GM21528 (cell line): ENCODE data around the gene SNAPC2.
"Not testable (repeated sequence)": the region's sequence is repeated elsewhere in the genome, so short reads cannot be mapped to it uniquely, and the experiment has no call there.

Source experiments
- ATAC-seq: cut with Tn5 transposase; IDR thresholded peaks from one replicate; pipeline ENCODE4 v1.9.1; 2021; ENCODE audit warnings: mild to moderate bottlenecking, moderate library complexity; ENCODE audit not compliant: unreplicated experiment, low FRiP score

Gene SNAPC2

DNA sequence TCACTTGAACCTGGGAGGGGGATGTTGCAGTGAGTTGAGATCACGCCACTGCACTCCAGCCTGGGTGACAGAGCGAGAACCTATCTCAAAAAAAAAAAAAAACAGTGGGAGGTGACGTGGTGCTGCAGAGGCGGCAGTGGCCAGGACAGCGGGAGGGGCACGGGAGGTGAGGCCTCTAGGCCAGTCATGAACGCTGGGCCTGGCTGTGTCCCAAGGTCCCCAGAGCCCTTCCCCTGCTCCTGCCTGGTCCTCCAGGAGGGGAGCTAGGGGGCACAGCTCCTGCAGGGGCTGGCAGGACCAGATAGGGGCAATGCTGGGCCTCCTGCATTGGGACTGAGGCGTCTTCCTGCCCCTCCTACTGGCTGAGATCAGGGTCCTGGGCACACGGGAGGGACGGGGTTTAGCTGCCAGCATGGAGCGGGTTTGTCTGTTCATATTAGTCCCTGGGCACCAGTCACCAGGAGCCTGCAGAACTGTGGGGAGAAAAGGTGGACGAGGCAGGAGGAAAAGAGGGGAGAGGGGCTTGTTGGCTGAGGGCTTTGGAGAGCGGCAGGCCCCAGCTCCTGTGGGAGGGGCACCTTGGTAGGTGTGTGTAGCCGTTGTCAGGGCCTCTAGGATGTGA lies 11.9 kb upstream of the SNAPC2 start:
- no peak for ATAC-seq

GRCh38 chr19:7908742-7909461 lies 11.2 kb upstream of the SNAPC2 start:
- ATAC-seq, result no peak

DNA sequence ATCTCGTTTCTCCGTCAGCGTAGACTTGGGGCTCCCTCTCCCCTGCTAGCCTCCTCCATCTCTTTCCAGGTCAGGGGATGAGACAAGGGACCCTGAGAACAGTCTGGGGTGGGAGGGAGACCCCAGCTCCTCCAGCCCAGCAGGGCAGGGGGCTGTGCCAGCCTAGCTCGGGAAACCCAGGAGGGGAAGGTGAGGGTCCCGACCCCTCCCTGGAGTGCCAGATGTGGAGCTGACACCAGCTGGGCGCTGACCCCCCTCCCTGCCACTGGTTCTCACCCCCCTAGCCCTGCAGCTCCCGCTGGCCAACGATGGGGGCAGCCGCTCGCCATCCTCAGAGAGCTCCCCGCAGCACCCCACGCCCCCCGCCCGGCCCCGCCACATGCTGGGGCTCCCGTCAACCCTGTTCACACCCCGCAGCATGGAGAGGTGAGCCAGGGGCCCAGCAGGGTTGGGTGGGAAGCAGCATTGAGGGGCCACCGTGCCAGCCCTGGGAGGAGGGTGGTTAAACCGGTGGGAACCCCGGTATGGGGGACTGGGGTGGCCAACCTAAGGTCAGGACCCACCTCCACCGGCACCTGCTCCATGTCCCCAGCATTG lies 10.6 kb upstream of the SNAPC2 start:
- ATAC-seq, result no peak

DNA sequence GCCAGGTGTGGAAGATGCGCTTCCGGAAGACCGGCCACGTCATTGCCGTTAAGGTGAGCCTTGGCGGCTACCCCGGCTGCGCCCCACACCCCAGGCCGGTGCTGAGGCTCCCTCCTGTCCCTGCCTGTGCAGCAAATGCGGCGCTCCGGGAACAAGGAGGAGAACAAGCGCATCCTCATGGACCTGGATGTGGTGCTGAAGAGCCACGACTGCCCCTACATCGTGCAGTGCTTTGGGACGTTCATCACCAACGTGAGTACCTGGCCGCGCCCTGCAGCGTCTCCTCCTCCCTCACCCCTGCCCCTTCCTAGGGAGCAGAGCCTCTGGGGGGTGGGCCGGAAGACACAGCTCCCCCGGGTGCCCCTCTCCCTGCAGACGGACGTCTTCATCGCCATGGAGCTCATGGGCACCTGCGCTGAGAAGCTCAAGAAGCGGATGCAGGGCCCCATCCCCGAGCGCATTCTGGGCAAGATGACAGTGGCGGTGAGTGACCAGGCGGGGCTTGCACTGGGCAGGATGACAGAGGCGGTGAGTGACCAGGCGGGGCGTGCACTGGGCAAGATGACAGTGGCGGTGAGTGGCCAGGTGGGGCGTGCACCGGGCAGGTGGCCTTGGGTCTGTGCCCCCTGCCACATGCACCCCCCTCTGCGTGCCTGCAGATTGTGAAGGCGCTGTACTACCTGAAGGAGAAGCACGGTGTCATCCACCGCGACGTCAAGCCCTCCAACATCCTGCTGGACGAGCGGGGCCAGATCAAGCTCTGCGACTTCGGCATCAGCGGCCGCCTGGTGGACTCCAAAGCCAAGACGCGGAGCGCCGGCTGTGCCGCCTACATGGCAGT lies 9.6 kb upstream of the SNAPC2 start:
- no peak for ATAC-seq

DNA sequence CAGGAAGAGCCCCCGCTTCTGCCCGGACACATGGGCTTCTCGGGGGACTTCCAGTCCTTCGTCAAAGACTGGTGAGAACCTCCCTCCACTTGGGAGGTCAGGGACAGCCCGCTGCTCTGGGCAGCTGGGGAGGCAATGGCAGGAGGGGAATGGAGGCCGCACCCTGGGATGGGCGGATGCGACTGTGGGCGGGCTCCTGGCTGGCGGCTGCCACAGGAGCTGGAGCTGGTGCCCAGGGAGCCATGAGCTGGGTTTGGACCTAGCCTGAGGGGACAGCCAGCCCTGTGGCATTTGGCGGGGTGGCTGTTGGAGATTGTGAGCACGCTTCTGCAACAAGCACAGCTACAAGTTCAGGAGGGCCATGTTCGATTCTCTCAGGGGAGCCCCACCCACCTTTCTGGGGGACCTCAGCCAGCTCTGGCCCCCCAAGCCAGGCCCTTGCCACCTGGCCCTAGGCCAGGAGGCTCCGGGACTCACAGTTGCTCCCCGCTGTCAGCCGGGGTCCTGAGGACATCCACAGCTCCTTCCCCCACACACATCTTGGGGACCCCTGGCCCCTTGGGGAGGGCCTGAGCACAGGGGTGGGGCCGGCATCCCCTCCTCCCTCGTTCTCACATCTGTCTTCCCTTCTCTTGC lies 8.5 kb upstream of the SNAPC2 start:
- ATAC-seq, result no peak

DNA sequence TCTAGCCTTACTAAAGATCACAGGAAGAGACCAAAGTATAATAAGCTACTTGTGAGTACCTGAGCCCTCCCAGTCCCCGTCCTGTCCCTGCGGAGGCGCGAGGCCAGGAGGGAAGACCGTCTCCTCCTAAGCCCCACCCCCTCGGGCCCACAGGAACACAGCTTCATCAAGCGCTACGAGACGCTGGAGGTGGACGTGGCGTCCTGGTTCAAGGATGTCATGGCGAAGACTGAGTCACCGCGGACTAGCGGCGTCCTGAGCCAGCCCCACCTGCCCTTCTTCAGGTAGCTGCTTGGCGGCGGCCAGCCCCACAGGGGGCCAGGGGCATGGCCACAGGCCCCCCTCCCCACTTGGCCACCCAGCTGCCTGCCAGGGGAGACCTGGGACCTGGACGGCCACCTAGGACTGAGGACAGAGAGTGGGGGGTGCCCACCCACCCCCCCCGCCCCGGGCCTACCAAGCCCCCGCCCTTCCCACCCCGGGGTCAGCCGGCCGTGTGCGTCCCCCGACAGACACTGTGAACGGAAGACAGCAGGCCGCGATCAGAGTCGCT lies 7.9 kb upstream of the SNAPC2 start:
- ATAC-seq, result no peak

GRCh38 chr19:7912697-7913564 lies 7.2 kb upstream of the SNAPC2 start:
- ATAC-seq, result no peak

GRCh38 chr19:7913652-7914051 lies 6.5 kb upstream of the SNAPC2 start:
- no peak for ATAC-seq

GRCh38 chr19:7914099-7914498 lies 6.0 kb upstream of the SNAPC2 start:
- ATAC-seq, result no peak

DNA sequence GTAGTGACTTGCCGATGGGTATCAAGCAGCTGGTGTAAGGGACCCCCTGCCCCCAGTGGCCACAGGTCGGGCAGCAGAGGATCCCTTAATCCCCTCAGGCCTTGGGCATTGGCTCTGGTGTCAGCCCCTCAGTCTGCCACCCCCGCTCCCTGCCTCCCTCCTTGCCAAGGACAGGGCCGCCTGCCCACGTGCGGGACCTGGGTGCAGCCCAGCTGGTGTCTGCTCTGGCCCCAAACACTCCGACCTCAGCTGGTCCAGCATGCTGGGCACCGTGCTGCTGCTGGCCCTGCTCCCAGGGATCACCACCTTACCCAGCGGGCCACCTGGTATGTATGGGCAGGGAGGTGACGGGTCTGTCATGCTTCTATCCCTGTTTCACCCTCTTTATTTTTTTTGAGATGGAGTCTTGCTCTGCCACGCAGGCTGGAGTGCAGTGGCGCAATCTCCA lies 5.5 kb upstream of the SNAPC2 start, which contains the start of gene TGFBR3L:
TSS of gene TGFBR3L (plus strand) at position 233 of the 448 bp plus-strand sequence.
- no peak for ATAC-seq

DNA sequence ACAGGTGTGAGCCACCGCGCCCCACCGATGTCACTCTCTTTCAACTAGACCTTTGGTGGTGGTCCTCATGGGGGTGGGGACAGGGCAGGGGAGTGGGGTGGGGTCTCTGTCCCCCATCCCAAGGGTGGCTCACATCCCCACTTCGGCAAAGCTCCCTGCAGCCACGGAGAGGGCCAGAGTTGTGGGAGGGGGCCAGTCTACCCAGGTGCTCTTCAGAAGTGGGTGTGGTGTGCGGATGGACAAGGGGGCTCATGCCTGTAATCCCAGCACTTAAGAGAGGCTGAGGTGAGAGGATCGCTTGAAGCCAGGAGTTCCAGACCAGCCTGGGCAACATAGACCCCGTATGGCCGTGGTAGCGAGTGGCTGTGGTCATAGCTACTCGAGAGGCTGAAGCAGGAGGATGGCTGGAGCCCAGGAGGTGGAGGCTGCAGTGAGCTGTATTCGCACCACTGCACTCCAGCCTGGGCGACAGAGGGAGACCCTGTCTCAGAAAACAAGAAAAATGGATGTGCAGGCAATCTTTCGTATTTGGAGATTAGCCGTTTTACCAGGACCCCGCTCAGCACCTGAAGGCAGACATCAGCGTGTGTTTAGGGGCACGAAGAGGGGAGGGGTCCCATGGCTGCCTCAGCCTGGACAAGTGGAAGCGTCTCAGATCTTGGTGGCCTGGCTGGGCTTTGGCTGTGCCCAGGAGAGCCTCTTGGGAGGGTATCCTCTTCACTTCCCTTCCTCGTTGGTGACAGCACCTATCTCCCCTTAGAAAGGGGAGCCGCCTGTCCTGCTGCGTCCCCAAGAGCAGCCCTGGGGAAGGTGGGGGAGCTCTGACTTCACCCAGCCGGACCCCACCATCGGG lies 4.7 kb upstream of the SNAPC2 start:
- no peak for ATAC-seq

GRCh38 chr19:7916103-7916954 lies 3.8 kb upstream of the SNAPC2 start:
- ATAC-seq, result no peak

- no peak for ATAC-seq
These were observed 3.2 kb upstream of the SNAPC2 start for GRCh38 chr19:7916955-7917266.

DNA sequence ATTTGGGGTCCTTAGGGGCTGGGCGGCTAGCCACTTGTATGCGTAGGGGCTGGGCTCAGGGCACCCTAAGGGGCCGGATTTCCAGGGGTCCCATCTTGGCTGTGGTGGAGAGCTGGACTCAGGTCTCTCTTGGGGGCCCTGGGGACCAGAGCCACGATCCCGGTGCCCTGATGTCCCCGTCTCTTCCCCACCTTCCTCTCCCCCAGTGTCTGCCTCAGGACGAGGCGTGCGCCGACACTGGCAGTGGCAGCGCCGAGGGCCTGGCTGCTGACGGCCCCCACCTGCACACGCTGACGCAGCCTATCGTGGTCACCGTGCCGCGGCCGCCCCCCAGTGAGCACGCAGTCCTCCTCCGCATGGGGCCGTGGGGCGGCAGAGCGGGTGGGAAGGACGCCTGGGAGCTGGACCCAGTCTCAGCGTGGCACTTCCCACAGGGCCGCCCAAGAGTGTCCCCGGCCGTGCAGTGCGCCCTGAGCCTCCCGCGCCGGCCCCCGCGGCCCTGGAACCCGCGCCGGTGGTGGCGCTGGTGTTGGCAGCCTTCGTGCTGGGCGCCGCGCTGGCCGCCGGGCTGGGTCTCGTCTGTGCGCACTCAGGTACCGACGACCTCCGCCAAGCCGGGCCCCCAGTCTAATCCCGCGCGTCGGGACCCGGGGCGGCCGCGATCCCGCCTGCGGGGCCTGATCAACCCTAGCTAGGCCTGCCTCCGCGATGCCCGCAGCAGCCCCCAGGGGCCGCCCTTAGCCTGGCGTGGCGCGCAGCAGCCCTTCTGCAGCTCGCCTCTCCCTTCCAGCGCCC lies 2.7 kb upstream of the SNAPC2 start:
- ATAC-seq, result no peak

DNA sequence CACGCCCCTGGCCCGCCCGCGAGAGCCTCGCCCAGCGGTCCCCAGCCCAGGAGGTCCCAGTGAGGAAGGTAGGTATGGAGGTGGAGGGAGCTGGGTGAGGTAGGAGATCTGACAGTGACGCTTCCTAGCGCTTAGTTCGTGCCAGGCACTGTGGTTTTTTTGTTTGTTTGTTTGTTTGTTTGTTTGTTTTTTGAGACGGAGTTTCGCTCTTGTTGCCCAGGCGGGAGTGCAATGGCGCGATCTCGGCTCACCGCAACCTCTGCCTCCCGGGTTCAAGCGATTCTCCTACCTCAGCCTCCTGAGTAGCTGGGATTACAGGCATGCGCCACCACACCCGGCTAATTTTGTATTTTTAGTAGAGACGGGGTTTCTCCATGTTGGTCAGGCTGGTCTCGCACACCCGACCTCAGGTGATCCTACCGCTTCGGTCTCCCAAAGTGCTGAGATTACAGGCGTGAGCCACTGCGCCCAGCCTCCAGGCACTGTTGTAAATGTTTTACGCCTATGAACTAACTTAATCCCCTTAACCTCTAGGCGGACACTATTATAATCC lies 2.0 kb upstream of the SNAPC2 start:
- not testable (repeated sequence) for ATAC-seq

DNA sequence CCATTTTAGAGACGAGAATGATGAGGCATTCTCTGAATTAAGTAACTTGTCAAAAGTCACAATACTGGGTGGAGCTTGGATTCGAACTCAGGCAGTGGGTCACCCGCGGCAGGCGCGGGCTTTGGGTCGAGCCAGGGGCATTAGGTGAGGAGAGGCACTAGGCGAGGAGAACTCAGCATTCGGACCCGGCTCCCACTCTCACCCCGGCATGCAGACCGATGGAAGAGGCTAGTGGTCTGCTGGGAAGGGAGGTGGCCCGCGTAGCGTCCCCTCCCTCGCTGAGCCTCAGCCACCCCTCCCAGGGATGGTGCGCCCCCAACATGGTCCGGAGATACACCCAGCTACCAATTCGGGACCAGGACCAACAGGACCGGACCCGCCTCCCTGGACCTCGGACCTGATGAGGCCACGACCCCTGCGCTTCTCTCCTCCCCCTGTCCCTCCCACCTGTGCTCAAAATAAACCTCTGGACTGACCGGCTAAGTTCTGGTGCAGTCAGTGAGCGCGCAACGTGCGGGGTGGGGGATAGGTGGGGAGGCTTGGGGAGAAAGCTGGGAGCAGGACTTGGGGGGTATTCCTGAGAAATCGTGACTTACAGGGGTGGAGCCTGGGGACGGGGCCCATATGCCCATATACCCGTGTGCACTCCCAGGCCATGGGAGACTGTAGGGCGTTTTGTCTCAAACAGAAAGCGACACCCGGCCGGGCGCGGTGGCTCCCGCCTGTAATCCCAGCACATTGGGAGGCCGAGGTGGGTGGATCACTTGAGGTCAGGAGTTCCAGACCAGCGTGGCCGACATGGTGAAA lies 1.3 kb upstream of the SNAPC2 start:
- ATAC-seq, result no peak
